HG02759 (cell line): ENCODE measurements around the gene C2.

ENCODE experiments used
- ATAC-seq: cut with Tn5 transposase; IDR thresholded peaks from one replicate; pipeline ENCODE4 v1.9.1; 2021; ENCODE audit warnings: mild to moderate bottlenecking, moderate library complexity; ENCODE audit not compliant: unreplicated experiment

Gene C2

GRCh38 chr6:31952890-31953289 is 25.4 kb downstream of the C2 start:
- ATAC-seq, result no peak

DNA sequence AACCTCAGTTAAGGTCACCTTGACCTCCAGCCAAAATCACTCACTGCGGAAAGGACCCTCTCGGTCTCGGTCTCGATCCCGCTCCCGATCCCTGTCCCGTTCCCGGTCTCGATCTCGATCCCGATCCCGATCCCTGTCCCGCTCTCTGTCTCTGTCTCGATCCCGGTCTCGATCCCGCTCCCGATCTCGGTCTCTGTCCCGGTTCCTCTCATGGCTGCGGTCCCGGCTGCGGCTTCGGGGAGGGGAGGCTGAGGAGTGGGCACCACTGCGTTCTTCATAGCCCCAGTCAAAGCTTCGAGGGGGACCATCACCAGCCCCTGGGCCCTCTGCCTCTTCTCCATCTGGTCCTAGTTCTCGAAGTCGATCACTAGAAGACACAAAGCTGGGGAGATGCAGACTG is 27.0 kb downstream of the C2 start:
- ATAC-seq, result no peak

DNA sequence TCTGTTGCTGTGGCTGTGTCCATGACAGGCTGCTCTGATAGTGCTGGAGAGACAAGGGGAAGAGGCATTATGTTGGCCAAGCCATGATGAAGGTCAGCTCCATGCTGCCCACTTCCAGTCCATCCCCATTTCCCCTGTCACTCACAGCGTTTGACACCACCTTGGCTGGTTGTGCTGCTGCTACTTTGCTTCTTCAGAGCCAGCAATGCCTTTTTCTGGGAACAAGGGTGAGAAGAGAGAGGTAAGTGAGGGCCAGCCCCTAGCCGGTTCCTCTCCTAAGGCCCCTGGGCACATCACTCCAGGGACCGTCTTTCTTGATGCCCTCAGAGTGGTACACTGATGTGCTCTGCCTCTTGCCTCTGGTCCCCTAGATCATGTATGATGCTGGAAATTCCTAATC is 29.3 kb downstream of the C2 start:
- ATAC-seq, result no peak

DNA sequence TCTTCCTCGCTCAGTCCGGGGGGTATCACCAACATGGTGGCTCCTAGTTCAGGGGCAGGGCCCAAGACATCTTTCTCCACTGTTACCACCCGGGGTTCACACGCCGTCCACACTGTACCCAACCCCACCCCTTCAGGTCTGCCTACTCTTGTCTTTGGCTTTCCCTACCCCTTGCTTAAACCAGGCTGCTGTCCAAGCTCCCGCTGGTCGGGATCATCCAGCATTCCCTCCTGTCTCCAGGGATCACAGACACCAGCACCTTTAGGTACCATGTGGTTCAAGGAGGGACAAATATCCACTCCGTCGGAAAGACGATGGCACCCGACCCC is 30.9 kb downstream of the C2 start:
- peak; percentile 3 for ATAC-seq

DNA sequence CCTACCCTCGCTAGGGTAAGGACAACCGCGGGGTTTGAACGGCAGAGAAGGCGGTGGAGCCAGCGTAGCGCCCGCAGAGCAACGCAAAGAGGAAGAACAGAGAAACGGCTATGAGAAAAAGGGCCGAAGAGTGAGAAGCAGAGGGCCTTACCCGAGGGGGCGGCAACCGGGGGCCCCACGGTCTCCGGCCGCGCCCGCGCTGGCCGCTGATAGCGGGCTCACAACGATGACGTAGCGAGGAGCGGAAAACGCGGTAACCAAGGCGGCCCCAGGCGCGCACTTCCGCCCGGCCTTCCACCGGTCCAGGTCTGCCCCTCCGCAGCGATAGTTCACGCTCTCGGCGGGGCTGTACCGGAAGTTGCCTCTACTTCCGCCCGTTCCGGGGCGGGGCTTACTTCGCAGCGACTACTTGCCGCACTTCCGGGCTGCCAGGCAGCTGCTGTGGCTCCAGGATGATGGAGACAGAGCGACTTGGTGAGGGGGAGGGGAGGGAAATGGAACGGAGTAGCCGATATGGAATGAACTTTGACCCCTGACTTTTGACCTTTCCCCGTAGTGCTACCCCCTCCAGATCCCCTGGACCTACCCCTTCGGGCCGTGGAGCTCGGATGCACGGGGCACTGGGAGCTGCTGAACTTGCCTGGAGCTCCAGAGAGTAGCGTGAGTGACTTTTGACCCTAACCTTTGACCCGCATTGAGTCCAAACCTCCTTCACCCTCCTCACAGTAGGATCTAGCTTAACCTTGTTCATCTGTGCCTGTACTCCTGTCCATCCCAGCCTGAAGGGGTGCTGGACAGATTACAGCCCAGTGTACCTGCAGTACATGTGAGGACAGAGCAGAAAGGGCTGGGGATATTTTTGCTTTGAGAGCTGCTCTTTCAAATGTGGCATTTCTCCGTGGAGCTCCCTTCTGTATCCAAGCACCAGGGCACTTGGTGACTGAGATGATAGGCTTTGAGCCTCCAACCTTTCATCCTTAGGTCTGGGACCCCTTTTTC is 31.5 kb downstream of the C2 start, which contains the start of the genes NELFE and SKIC2:
Gene NELFE, minus strand, starts transcription at position 231 of the 999 bp plus-strand sequence. CDS start 525 bp downstream, outside the sequence.
Gene SKIC2, plus strand, starts transcription at position 435 of the 999 bp plus-strand sequence. Its CDS starts 18 bp downstream, at position 453.
- peak; percentile 97 for ATAC-seq

- ATAC-seq, result no peak
Measured at GRCh38 chr6:31961616-31962015, 34.1 kb downstream of the C2 start.

DNA sequence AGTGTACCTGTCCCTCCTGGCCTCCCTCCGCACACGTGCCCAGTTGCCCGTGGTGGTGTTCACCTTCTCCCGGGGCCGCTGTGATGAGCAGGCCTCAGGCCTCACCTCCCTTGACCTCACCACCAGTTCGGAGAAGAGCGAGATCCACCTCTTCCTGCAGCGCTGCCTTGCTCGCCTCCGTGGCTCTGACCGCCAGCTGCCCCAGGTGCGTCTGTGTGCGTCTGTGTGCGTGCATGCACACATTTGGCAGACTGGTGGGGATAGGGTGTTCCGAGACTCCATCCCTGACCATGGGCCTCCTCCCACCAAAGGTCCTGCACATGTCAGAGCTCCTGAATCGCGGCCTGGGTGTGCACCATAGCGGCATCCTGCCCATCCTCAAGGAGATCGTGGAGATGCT is 36.4 kb downstream of the C2 start:
- ATAC-seq, result no peak

DNA sequence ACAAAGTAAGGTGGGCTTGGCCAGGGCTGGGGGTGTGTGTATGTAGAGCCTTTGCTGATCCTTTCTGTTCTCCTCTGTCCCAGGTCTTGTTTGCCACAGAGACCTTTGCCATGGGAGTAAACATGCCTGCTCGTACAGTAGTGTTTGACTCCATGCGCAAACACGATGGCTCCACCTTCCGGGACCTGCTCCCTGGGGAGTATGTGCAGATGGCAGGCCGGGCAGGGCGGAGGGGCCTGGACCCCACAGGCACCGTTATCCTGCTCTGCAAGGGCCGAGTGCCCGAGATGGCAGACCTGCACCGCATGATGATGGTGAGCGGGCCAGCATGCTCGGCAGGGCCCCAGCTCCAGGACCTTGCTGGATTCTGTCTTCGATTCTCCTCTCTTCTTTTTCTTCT is 38.2 kb downstream of the C2 start:
- ATAC-seq, result no peak

- no peak for ATAC-seq
Measured at GRCh38 chr6:31966506-31966905, 39.0 kb downstream of the C2 start.

DNA sequence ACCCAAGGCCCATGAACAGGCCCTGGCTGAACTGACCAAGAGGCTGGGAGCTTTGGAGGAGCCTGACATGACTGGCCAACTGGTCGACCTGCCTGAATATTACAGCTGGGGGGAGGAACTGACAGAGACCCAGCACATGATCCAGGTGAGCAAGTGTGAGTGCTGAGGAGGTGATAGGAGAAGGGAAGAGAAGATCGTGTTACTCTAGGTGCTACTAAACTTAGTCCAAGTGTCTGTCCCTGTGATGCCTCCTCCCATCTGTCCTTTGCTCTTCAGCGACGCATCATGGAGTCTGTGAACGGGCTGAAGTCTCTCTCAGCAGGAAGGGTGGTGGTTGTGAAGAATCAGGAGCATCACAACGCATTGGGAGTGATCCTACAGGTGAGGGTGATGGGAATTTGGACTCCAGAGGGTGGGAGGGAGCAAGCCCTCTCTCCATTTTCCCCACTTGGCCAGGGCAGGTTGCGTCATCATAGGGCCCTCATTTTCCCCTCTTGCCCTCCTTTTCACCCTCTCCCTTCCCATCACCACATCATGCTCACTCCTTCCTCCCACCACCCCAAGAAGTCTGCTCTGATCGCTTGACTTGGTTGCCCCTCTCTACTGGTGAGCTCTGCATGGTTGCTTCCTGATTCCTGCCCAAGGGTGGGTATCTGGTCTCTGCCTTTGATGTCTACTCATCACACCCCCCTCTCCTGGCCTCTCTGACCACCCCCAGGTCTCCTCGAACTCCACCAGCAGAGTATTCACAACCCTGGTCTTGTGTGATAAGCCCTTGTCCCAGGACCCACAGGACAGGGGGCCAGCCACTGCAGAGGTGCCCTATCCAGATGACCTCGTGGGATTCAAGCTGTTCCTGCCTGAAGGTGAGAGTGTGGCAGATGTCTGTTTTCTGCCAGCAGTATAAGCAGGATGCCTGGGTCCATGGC is 39.7 kb downstream of the C2 start:
- ATAC-seq, result no peak

DNA sequence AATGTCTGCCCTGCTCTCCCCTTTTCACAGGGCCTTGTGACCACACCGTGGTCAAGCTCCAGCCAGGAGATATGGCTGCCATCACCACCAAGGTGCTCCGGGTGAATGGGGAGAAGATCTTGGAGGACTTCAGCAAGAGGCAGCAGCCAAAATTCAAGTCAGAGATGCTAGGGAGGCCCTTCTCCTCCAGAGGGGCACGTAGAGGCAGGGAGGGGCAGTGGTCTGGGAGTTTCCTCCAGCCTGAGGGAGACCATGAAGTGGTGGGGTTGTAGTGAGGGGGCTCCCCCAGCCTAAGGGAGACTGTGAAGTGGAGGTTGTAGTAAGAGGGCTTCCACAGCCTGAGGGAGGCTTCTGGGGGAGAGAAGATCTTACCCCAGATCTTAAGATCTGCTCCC is 40.4 kb downstream of the C2 start:
- ATAC-seq, result no peak

DNA sequence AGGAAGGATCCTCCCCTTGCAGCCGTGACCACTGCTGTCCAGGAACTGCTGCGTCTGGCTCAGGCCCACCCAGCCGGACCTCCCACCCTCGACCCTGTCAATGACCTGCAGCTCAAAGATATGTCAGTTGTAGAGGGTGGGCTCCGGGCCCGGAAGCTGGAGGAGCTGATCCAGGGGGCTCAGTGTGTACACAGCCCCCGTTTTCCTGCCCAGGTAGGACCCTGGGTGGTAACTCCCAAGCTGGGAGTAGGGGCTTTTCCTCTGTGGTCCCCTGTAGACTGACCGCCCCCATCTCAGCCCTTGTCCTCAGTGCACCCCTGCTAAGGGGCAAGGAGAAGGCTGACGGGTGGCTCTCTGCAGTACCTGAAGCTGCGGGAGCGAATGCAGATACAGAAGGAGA is 40.8 kb downstream of the C2 start:
- ATAC-seq, result no peak

GRCh38 chr6:31968791-31969711 is 41.5 kb downstream of the C2 start:
- ATAC-seq, result no peak

GRCh38 chr6:31969712-31970603 is 42.4 kb downstream of the C2 start:
- no peak for ATAC-seq

GRCh38 chr6:31970604-31971271 is 43.2 kb downstream of the C2 start:
- no peak for ATAC-seq

DNA sequence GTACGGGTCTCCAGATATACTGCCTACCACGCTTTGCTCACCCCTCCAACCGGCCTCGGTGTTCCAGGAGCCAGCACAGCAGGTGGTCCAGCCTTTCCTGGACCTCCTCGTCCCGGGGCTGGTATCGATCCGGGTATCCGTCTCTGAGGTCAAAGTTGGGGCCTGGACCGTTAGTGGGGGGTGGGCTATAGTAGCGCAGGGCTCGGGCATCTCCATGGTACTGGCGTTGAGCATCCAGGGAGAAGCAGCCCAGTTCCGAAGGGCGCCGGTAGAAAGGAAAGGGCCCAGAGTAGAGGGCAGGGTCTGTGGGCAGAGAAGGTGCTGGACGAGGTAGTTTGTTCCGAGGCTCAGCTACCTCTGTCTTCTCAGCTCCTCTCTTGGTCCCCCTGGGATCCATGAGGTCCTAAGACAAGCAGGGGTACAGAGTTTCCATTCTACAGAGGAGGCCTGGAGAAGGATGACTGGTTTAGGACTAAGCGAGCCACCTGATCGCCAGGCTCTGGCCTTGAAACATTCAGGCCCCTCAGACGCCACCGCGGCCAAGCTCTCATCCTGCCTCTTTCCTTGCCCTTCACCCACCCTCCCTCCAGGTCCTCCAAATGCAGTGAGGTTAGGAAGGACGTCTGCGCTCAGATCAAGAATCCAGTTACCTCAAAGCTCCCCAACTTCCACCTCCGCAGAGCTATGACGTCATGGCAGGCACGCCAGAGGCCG is 43.9 kb downstream of the C2 start:
- no peak for ATAC-seq

- ATAC-seq, result peak; percentile 89
Measured at GRCh38 chr6:31971993-31972708, 44.6 kb downstream of the C2 start, which contains the start of gene DXO. DXO (minus strand) TSS chr6:31972138; CDS start chr6:31971675, 463 bp downstream.
